ENCODE data around the gene VEZT.

VEZT gene

DNA sequence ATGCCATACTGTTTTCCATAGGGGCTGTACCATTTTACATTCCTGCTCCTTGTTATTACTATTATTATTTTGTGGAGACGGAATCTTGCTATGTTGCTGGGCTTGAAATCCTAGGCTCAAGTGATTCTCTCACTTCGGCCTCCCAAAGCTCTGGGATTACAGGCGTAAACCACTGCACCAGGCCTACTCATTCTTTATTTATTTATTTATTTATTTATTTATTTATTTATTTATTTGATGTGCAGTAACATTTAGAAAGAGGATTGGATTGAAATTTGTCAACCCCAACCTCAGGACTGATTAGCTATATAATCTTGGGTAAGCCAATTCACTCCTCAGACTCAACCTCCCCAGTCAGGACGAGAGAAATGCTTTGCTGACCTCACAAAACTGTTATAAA, 107.9 kb downstream of the VEZT start:
- Histone ChIP-seq H4K8ac (ENCODE audit: low read depth, low read length) (no peak overlapping the region), H3K79me1 (ENCODE audit: low read length) (no peaks in the 10 kb centered on the region), H3K36me3 (ENCODE audit: control insufficient read depth, insufficient read depth, low read length) (no peaks in the 10 kb centered on the region), H3K18ac (ENCODE audit: low read length) (no peak overlapping the region), H2BK15ac (replicated peaks; ENCODE audit: low read depth) (no peak overlapping the region), H3K27me3 (ENCODE audit: insufficient read depth, low read length, poor library complexity) (no peaks in the 10 kb centered on the region), H2AK5ac (ENCODE audit: low read length) (no peak overlapping the region), H2BK5ac (ENCODE audit: low read length) (no peak overlapping the region), H3K79me2 (ENCODE audit: control insufficient read depth, insufficient read depth, low read length) (no peaks in the 10 kb centered on the region), H3K23ac (ENCODE audit: low read length) (no peak overlapping the region), H3K4me3 (ENCODE audit: low read length) (no peak overlapping the region), H4K5ac (ENCODE audit: low read length) (no peak overlapping the region), H3K4ac (ENCODE audit: low read depth, low read length) (no peak overlapping the region), H3K4me1 (ENCODE audit: control insufficient read depth, low read depth, low read length) (no peaks in the 10 kb centered on the region), H2BK120ac (ENCODE audit: low read depth, low read length) (no peak overlapping the region), H3K56ac (ENCODE audit: low read length) (no peak overlapping the region), H3K9ac (ENCODE audit: low read length) (no peak overlapping the region), H3K27ac (ENCODE audit: low read depth, low read length) (no peak overlapping the region), H3K4me2 (ENCODE audit: low read length) (no peak overlapping the region)
- WGBS (ENCODE audit: extremely low coverage, insufficient coverage, low lambda C conversion rate) = no CpG with 5 or more reads among the region's 4 CpGs
- DNase-seq = no peak

- no peak overlapping the region for H4K8ac ChIP-seq (ENCODE audit: low read depth, low read length)
- no peak overlapping the region for H2BK5ac ChIP-seq (ENCODE audit: low read length)
- H2AK5ac ChIP-seq (ENCODE audit: low read length) = no peak overlapping the region
- no peak overlapping the region for H3K18ac ChIP-seq (ENCODE audit: low read length)
- H3K27me3 ChIP-seq (ENCODE audit: insufficient read depth, low read length, poor library complexity) = no peaks in the 10 kb centered on the region
- no peak overlapping the region for H3K4me2 ChIP-seq (ENCODE audit: low read length)
- H3K79me2 ChIP-seq (ENCODE audit: control insufficient read depth, insufficient read depth, low read length) = no peaks in the 10 kb centered on the region
- H2BK15ac ChIP-seq (replicated peaks; ENCODE audit: low read depth) = no peak overlapping the region
- DNase-seq = no peak
- no peak overlapping the region for H3K27ac ChIP-seq (ENCODE audit: low read depth, low read length)
- H4K5ac ChIP-seq (ENCODE audit: low read length) = no peak overlapping the region
- H3K36me3 ChIP-seq (ENCODE audit: control insufficient read depth, insufficient read depth, low read length) = no peaks in the 10 kb centered on the region
- H3K79me1 ChIP-seq (ENCODE audit: low read length) = no peaks in the 10 kb centered on the region
- H3K23ac ChIP-seq (ENCODE audit: low read length) = no peak overlapping the region
- no peaks in the 10 kb centered on the region for H3K4me1 ChIP-seq (ENCODE audit: control insufficient read depth, low read depth, low read length)
- H3K4ac ChIP-seq (ENCODE audit: low read depth, low read length) = no peak overlapping the region
- no peak overlapping the region for H3K4me3 ChIP-seq (ENCODE audit: low read length)
- no CpG with 5 or more reads among the region's 1 CpG for WGBS (ENCODE audit: extremely low coverage, insufficient coverage, low lambda C conversion rate)
- no peak overlapping the region for H3K9ac ChIP-seq (ENCODE audit: low read length)
- H2BK120ac ChIP-seq (ENCODE audit: low read depth, low read length) = no peak overlapping the region
- H3K56ac ChIP-seq (ENCODE audit: low read length) = no peak overlapping the region
Observed at GRCh38 chr12:95326445-95326844, 108.8 kb downstream of the VEZT start.

- no peak overlapping the region for H2BK120ac ChIP-seq (ENCODE audit: low read depth, low read length)
- H3K4me2 ChIP-seq (ENCODE audit: low read length) = no peak overlapping the region
- no peak overlapping the region for H2BK15ac ChIP-seq (replicated peaks; ENCODE audit: low read depth)
- no peak overlapping the region for H3K56ac ChIP-seq (ENCODE audit: low read length)
- no CpG with 5 or more reads among the region's 5 CpGs for WGBS (ENCODE audit: extremely low coverage, insufficient coverage, low lambda C conversion rate)
- H3K9ac ChIP-seq (ENCODE audit: low read length) = no peak overlapping the region
- no peak overlapping the region for H2AK5ac ChIP-seq (ENCODE audit: low read length)
- H3K36me3 ChIP-seq (ENCODE audit: control insufficient read depth, insufficient read depth, low read length) = no peaks in the 10 kb centered on the region
- H3K23ac ChIP-seq (ENCODE audit: low read length) = no peak overlapping the region
- no peaks in the 10 kb centered on the region for H3K4me1 ChIP-seq (ENCODE audit: control insufficient read depth, low read depth, low read length)
- H3K27me3 ChIP-seq (ENCODE audit: insufficient read depth, low read length, poor library complexity) = no peaks in the 10 kb centered on the region
- H4K8ac ChIP-seq (ENCODE audit: low read depth, low read length) = no peak overlapping the region
- no peak overlapping the region for H3K27ac ChIP-seq (ENCODE audit: low read depth, low read length)
- no peak overlapping the region for H3K4me3 ChIP-seq (ENCODE audit: low read length)
- H3K79me2 ChIP-seq (ENCODE audit: control insufficient read depth, insufficient read depth, low read length) = no peaks in the 10 kb centered on the region
- no peak overlapping the region for H4K5ac ChIP-seq (ENCODE audit: low read length)
- no peak overlapping the region for H2BK5ac ChIP-seq (ENCODE audit: low read length)
- no peaks in the 10 kb centered on the region for H3K79me1 ChIP-seq (ENCODE audit: low read length)
- no peak overlapping the region for H3K4ac ChIP-seq (ENCODE audit: low read depth, low read length)
- DNase-seq = no peak
- no peak overlapping the region for H3K18ac ChIP-seq (ENCODE audit: low read length)
Observed at GRCh38 chr12:95326855-95327254, 109.2 kb downstream of the VEZT start.

DNA sequence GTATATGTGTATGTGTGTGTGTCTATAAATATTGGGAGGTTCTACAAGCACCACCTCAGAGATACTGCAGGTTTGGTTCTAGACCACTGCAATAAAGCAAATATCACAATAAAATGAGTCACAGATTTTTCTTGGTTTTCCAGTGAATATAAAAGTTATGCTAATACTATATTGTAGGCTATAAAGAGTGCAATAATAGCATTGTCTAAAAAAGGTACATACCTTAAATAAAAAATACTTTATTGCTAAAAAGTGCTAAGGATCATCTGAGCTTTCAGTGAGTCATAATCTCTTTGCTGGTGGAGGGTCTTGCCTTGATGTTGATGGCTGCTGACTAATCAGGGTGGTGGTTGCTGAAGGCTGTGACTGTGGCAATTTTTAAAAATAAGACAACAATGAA, 111.1 kb downstream of the VEZT start:
- Histone ChIP-seq H3K23ac (ENCODE audit: low read length) (no peak overlapping the region), H3K27ac (ENCODE audit: low read depth, low read length) (no peak overlapping the region), H3K18ac (ENCODE audit: low read length) (no peak overlapping the region), H3K9ac (ENCODE audit: low read length) (no peak overlapping the region), H2AK5ac (ENCODE audit: low read length) (no peak overlapping the region), H3K79me2 (ENCODE audit: control insufficient read depth, insufficient read depth, low read length) (no peaks in the 10 kb centered on the region), H3K4me1 (ENCODE audit: control insufficient read depth, low read depth, low read length) (no peaks in the 10 kb centered on the region), H3K4me3 (ENCODE audit: low read length) (no peak overlapping the region), H3K4me2 (ENCODE audit: low read length) (no peak overlapping the region), H2BK5ac (ENCODE audit: low read length) (no peak overlapping the region), H2BK15ac (replicated peaks; ENCODE audit: low read depth) (no peak overlapping the region), H2BK120ac (ENCODE audit: low read depth, low read length) (no peak overlapping the region), H3K56ac (ENCODE audit: low read length) (no peak overlapping the region), H3K36me3 (ENCODE audit: control insufficient read depth, insufficient read depth, low read length) (no peaks in the 10 kb centered on the region), H3K4ac (ENCODE audit: low read depth, low read length) (no peak overlapping the region), H3K27me3 (ENCODE audit: insufficient read depth, low read length, poor library complexity) (no peaks in the 10 kb centered on the region), H3K79me1 (ENCODE audit: low read length) (no peaks in the 10 kb centered on the region), H4K8ac (ENCODE audit: low read depth, low read length) (no peak overlapping the region), H4K5ac (ENCODE audit: low read length) (no peak overlapping the region)
- no peak for DNase-seq

GRCh38 chr12:95335948-95336347, 118.3 kb downstream of the VEZT start:
- Histone ChIP-seq H2BK120ac (ENCODE audit: low read depth, low read length) (no peak overlapping the region), H4K5ac (ENCODE audit: low read length) (no peak overlapping the region), H3K4me3 (ENCODE audit: low read length) (no peak overlapping the region), H3K18ac (ENCODE audit: low read length) (peak overlapping the region; percentile 25), H3K79me2 (ENCODE audit: control insufficient read depth, insufficient read depth, low read length) (no peaks in the 10 kb centered on the region), H3K27ac (ENCODE audit: low read depth, low read length) (peak overlapping the region; percentile 50), H4K8ac (ENCODE audit: low read depth, low read length) (peak overlapping the region; percentile 56), H2BK15ac (replicated peaks; ENCODE audit: low read depth) (no peak overlapping the region), H3K56ac (ENCODE audit: low read length) (peak overlapping the region; percentile 40), H3K23ac (ENCODE audit: low read length) (no peak overlapping the region), H3K27me3 (ENCODE audit: insufficient read depth, low read length, poor library complexity) (no peaks in the 10 kb centered on the region), H3K9ac (ENCODE audit: low read length) (peak overlapping the region; percentile 2), H3K4me2 (ENCODE audit: low read length) (no peak overlapping the region), H2AK5ac (ENCODE audit: low read length) (no peak overlapping the region), H3K36me3 (ENCODE audit: control insufficient read depth, insufficient read depth, low read length) (no peaks in the 10 kb centered on the region), H3K4ac (ENCODE audit: low read depth, low read length) (no peak overlapping the region), H3K79me1 (ENCODE audit: low read length) (no peaks in the 10 kb centered on the region), H2BK5ac (ENCODE audit: low read length) (no peak overlapping the region), H3K4me1 (ENCODE audit: control insufficient read depth, low read depth, low read length) (no peaks in the 10 kb centered on the region)
- no peak for DNase-seq
- no CpG with 5 or more reads among the region's 4 CpGs for WGBS (ENCODE audit: extremely low coverage, insufficient coverage, low lambda C conversion rate)

GRCh38 chr12:95336387-95337067, 118.9 kb downstream of the VEZT start:
- Histone ChIP-seq H4K5ac (ENCODE audit: low read length) (no peak overlapping the region), H3K4me3 (ENCODE audit: low read length) (no peak overlapping the region), H3K4ac (ENCODE audit: low read depth, low read length) (no peak overlapping the region), H3K4me1 (ENCODE audit: control insufficient read depth, low read depth, low read length) (no peaks in the 10 kb centered on the region), H4K8ac (ENCODE audit: low read depth, low read length) (peak overlapping the region; percentile 56), H3K79me1 (ENCODE audit: low read length) (no peaks in the 10 kb centered on the region), H3K9ac (ENCODE audit: low read length) (peak overlapping the region; percentile 2), H2BK5ac (ENCODE audit: low read length) (no peak overlapping the region), H3K23ac (ENCODE audit: low read length) (no peak overlapping the region), H3K79me2 (ENCODE audit: control insufficient read depth, insufficient read depth, low read length) (no peaks in the 10 kb centered on the region), H3K18ac (ENCODE audit: low read length) (no peak overlapping the region), H3K4me2 (ENCODE audit: low read length) (no peak overlapping the region), H2BK120ac (ENCODE audit: low read depth, low read length) (no peak overlapping the region), H2BK15ac (replicated peaks; ENCODE audit: low read depth) (peak overlapping the region; percentile 57), H3K36me3 (ENCODE audit: control insufficient read depth, insufficient read depth, low read length) (no peaks in the 10 kb centered on the region), H3K27me3 (ENCODE audit: insufficient read depth, low read length, poor library complexity) (no peaks in the 10 kb centered on the region), H3K56ac (ENCODE audit: low read length) (peak overlapping the region; percentile 40), H3K27ac (ENCODE audit: low read depth, low read length) (peak overlapping the region; percentile 50), H2AK5ac (ENCODE audit: low read length) (no peak overlapping the region)
- no CpG with 5 or more reads among the region's 10 CpGs for WGBS (ENCODE audit: extremely low coverage, insufficient coverage, low lambda C conversion rate)
- DNase-seq = peak; percentile 94
